GM19395 (cell line): ENCODE data around the gene CCDC27.
"Not testable (repeated sequence)": the region's sequence is repeated elsewhere in the genome, so short reads cannot be mapped to it uniquely, and the experiment has no call there.

Source experiments
- ATAC-seq: cut with Tn5 transposase; IDR thresholded peaks from one replicate; pipeline ENCODE4 v1.9.1; 2021; ENCODE audit warnings: mild to moderate bottlenecking, moderate library complexity; ENCODE audit not compliant: unreplicated experiment

Gene CCDC27

GRCh38 chr1:3735027-3735681 lies 17.1 kb upstream of the CCDC27 start:
- ATAC-seq: no peak

GRCh38 chr1:3735688-3736087 lies 16.6 kb upstream of the CCDC27 start:
- no peak for ATAC-seq

- no peak for ATAC-seq
Measured at GRCh38 chr1:3736131-3736561, 16.1 kb upstream of the CCDC27 start.

- ATAC-seq: no peak
Measured at GRCh38 chr1:3736708-3737107, 15.5 kb upstream of the CCDC27 start.

- ATAC-seq: no peak
Measured at GRCh38 chr1:3738943-3739342, 13.3 kb upstream of the CCDC27 start.

- ATAC-seq: no peak
Measured at GRCh38 chr1:3740042-3740441, 12.2 kb upstream of the CCDC27 start.

- no peak for ATAC-seq
Measured at GRCh38 chr1:3740752-3741151, 11.5 kb upstream of the CCDC27 start.

GRCh38 chr1:3741566-3742438 lies 10.4 kb upstream of the CCDC27 start:
- ATAC-seq: no peak

GRCh38 chr1:3742439-3743298 lies 9.6 kb upstream of the CCDC27 start:
- no peak for ATAC-seq

- no peak for ATAC-seq
Measured at GRCh38 chr1:3743421-3743820, 8.8 kb upstream of the CCDC27 start.

GRCh38 chr1:3743826-3744225 lies 8.4 kb upstream of the CCDC27 start:
- no peak for ATAC-seq

GRCh38 chr1:3744646-3745045 lies 7.6 kb upstream of the CCDC27 start:
- no peak for ATAC-seq

GRCh38 chr1:3745071-3745470 lies 7.2 kb upstream of the CCDC27 start:
- no peak for ATAC-seq

GRCh38 chr1:3745590-3746381 lies 6.5 kb upstream of the CCDC27 start:
- ATAC-seq: no peak

GRCh38 chr1:3746389-3746829 lies 5.8 kb upstream of the CCDC27 start:
- ATAC-seq: peak; percentile 26

- peak; percentile 75 for ATAC-seq
Measured at GRCh38 chr1:3746830-3747521, 5.3 kb upstream of the CCDC27 start.

- no peak for ATAC-seq
Measured at GRCh38 chr1:3747522-3747848, 4.8 kb upstream of the CCDC27 start.

- ATAC-seq: no peak
Measured at GRCh38 chr1:3747903-3748302, 4.3 kb upstream of the CCDC27 start.

- not testable (repeated sequence) for ATAC-seq
Measured at GRCh38 chr1:3748316-3748900, 3.8 kb upstream of the CCDC27 start.

GRCh38 chr1:3749512-3749911 lies 2.7 kb upstream of the CCDC27 start:
- ATAC-seq: no peak
